A549 treated with dexamethasone at 1 μM for 4 hours (cell line): ENCODE measurements around the gene USP17L13. TPM values are rescaled to one million over a fixed set of nuclear protein-coding genes. Genes with fewer than 3 reads are reported as not detected.

Experiments used
- total RNA-seq: library from RNA; stranded (reverse); fragments of 200-300 nt; extraction: Qiagen RNA extraction; gene quantifications from 5 replicates; pipeline ENCODE4 v1.2.3, GENCODE V29; 2022

USP17L13 gene, protein sequence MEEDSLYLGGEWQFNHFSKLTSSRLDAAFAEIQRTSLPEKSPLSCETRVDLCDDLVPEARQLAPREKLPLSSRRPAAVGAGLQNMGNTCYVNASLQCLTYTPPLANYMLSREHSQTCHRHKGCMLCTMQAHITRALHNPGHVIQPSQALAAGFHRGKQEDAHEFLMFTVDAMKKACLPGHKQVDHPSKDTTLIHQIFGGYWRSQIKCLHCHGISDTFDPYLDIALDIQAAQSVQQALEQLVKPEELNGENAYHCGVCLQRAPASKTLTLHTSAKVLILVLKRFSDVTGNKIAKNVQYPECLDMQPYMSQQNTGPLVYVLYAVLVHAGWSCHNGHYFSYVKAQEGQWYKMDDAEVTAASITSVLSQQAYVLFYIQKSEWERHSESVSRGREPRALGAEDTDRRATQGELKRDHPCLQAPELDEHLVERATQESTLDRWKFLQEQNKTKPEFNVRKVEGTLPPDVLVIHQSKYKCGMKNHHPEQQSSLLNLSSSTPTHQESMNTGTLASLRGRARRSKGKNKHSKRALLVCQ
- not detected in 5 replicates for total RNA-seq

DNA sequence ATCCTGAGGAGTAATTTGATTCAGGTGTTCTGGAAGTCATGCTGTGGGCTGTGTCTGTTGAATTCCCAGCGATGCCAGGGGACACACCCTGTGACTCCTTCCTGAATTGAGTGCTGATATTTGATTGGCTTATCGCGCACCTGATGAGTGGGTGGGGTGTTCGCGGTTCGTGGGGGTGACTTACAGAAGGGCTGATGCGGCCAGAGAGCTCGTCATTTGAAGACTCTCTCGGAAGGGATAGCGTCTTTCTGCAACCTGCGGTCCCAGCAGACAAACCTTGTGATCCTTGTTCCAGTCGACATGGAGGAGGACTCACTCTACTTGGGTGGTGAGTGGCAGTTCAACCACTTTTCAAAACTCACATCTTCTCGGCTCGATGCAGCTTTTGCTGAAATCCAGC, at the start of gene USP17L13:
Gene USP17L13, plus strand, starts transcription at position 301 of the 400 bp plus-strand sequence. Its CDS starts 0 bp downstream, at position 301.

DNA sequence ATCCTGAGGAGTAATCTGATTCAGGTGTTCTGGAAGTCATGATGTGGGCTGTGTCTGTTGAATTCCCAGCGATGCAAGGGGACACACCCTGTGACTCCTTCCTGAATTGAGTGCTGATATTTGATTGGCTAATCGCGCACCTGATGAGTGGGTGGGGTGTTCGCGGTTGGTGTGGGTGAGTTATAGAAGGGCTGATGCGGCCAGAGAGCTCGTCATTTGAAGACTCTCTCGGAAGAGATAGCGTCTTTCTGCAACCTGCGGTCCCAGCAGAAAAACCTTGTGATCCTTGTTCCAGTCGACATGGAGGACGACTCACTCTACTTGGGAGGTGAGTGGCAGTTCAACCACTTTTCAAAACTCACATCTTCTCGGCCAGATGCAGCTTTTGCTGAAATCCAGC, 14.3 kb upstream of the USP17L13 start, which contains the start of gene USP17L10:
Gene USP17L10, plus strand, starts transcription at position 301 of the 400 bp plus-strand sequence. Its CDS starts 0 bp downstream, at position 301.

GRCh38 chr4:9215105-9215504, 9.6 kb upstream of the USP17L13 start, which contains the start of gene USP17L11:
USP17L11 (plus strand) TSS chr4:9215405; CDS start chr4:9215405, 0 bp downstream.

GRCh38 chr4:9219852-9220251, 4.8 kb upstream of the USP17L13 start, which contains the start of gene USP17L12:
USP17L12 (plus strand) TSS chr4:9220152; CDS start chr4:9220152, 0 bp downstream.

DNA sequence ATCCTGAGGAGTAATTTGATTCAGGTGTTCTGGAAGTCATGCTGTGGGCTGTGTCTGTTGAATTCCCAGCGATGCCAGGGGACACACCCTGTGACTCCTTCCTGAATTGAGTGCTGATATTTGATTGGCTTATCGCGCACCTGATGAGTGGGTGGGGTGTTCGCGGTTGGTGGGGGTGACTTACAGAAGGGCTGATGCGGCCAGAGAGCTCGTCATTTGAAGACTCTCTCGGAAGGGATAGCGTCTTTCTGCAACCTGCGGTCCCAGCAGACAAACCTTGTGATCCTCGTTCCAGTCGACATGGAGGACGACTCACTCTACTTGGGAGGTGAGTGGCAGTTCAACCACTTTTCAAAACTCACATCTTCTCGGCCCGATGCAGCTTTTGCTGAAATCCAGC, 9.4 kb downstream of the USP17L13 start, which contains the start of gene USP17L15:
Gene USP17L15, plus strand, starts transcription at position 301 of the 400 bp plus-strand sequence. Its CDS starts 0 bp downstream, at position 301.

GRCh38 chr4:9243579-9243978, 18.9 kb downstream of the USP17L13 start, which contains the start of gene USP17L17:
USP17L17 (plus strand) TSS chr4:9243879; CDS start chr4:9243879, 0 bp downstream.

GRCh38 chr4:9247953-9248680, 23.4 kb downstream of the USP17L13 start, which contains the start of gene USP17L18:
USP17L18 (plus strand) TSS chr4:9248630; CDS start chr4:9248630, 0 bp downstream.

DNA sequence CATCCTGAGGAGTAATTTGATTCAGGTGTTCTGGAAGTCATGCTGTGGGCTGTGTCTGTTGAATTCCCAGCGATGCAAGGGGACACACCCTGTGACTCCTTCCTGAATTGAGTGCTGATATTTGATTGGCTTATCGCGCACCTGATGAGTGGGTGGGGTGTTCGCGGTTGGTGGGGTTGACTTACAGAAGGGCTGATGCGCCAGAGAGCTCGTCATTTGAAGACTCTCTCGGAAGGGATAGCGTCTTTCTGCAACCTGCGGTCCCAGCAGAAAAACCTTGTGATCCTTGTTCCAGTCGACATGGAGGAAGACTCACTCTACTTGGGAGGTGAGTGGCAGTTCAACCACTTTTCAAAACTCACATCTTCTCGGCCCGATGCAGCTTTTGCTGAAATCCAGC, 28.4 kb downstream of the USP17L13 start, which contains the start of gene USP17L19:
Gene USP17L19, plus strand, starts transcription at position 301 of the 400 bp plus-strand sequence. Its CDS starts 0 bp downstream, at position 301.

DNA sequence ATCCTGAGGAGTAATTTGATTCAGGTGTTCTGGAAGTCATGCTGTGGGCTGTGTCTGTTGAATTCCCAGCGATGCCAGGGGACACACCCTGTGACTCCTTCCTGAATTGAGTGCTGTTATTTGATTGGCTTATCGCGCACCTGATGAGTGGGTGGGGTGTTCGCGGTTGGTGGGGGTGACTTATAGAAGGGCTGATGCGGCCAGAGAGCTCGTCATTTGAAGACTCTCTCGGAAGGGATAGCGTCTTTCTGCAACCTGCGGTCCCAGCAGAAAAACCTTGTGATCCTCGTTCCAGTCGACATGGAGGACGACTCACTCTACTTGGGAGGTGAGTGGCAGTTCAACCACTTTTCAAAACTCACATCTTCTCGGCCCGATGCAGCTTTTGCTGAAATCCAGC, 33.1 kb downstream of the USP17L13 start, which contains the start of gene USP17L20:
Gene USP17L20, plus strand, starts transcription at position 301 of the 400 bp plus-strand sequence. Its CDS starts 0 bp downstream, at position 301.

GRCh38 chr4:9262572-9262971, 37.9 kb downstream of the USP17L13 start, which contains the start of gene USP17L21:
USP17L21 (plus strand) TSS chr4:9262872; CDS start chr4:9262872, 0 bp downstream.

DNA sequence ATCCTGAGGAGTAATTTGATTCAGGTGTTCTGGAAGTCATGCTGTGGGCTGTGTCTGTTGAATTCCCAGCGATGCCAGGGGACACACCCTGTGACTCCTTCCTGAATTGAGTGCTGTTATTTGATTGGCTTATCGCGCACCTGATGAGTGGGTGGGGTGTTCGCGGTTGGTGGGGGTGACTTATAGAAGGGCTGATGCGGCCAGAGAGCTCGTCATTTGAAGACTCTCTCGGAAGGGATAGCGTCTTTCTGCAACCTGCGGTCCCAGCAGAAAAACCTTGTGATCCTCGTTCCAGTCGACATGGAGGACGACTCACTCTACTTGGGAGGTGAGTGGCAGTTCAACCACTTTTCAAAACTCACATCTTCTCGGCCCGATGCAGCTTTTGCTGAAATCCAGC, 42.6 kb downstream of the USP17L13 start, which contains the start of gene USP17L22:
Gene USP17L22, plus strand, starts transcription at position 301 of the 400 bp plus-strand sequence. Its CDS starts 0 bp downstream, at position 301.

Other genes with a start within 250 kb of the USP17L13 start
- gene FAM90A26, start 54.5 kb upstream of the USP17L13 start, total RNA-seq: not detected in 5 replicates
- not detected in 5 replicates for gene USP17L10, start 14.2 kb upstream of the USP17L13 start, total RNA-seq
- not detected in 5 replicates for gene USP17L11, start 9.5 kb upstream of the USP17L13 start, total RNA-seq
- gene USP17L12, start 4.7 kb upstream of the USP17L13 start, total RNA-seq: not detected in 5 replicates
- gene USP17L15, start 9.5 kb downstream of the USP17L13 start, total RNA-seq: not detected in 5 replicates
- not detected in 5 replicates for gene USP17L17, start 19.0 kb downstream of the USP17L13 start, total RNA-seq
- gene USP17L18, start 23.7 kb downstream of the USP17L13 start, total RNA-seq: not detected in 5 replicates
- not detected in 5 replicates for gene USP17L19, start 28.5 kb downstream of the USP17L13 start, total RNA-seq
- gene USP17L20, start 33.2 kb downstream of the USP17L13 start, total RNA-seq: not detected in 5 replicates
- not detected in 5 replicates for gene USP17L21, start 38.0 kb downstream of the USP17L13 start, total RNA-seq
- gene USP17L22, start 42.7 kb downstream of the USP17L13 start, total RNA-seq: not detected in 5 replicates
- gene USP17L24, start 100.3 kb downstream of the USP17L13 start, total RNA-seq: not detected in 5 replicates
- not detected in 5 replicates for gene USP17L25, start 105.0 kb downstream of the USP17L13 start, total RNA-seq
- gene USP17L26, start 109.8 kb downstream of the USP17L13 start, total RNA-seq: not detected in 5 replicates
- not detected in 5 replicates for gene USP17L5, start 114.5 kb downstream of the USP17L13 start, total RNA-seq
- gene USP17L27, start 119.3 kb downstream of the USP17L13 start, total RNA-seq: not detected in 5 replicates
- gene USP17L28, start 124.0 kb downstream of the USP17L13 start, total RNA-seq: not detected in 5 replicates
- not detected in 5 replicates for gene USP17L29, start 128.7 kb downstream of the USP17L13 start, total RNA-seq
- not detected in 5 replicates for gene USP17L30, start 138.2 kb downstream of the USP17L13 start, total RNA-seq
- gene DEFB131A, start 219.5 kb downstream of the USP17L13 start, total RNA-seq: not detected in 5 replicates